GM12864 (cell line): Measurements from ENCODE around the gene SLC6A16.

Experiments
- DNase-seq: peaks from one replicate; pipeline ENCODE4 v3.0.0-alpha.2; 2011; ENCODE audit warnings: low read depth
- H3K4me3 ChIP-seq: 2 replicates; pipeline ENCODE4 v1.5.1; 2011; ENCODE audit warnings: mild to moderate bottlenecking, low read depth, low read length, control low read depth
- CTCF ChIP-seq: IDR thresholded peaks from 2 replicates; pipeline ENCODE4 v1.5.1; 2011; ENCODE audit warnings: low read depth, mild to moderate bottlenecking, moderate library complexity, low read length, control low read depth, inconsistent platforms; ENCODE audit errors: missing control alignments

The SLC6A16 gene

GRCh38 chr19:49363268-49364082 lies 38.5 kb upstream of the SLC6A16 start, which contains the start of gene DKKL1:
TSS of gene DKKL1 (plus strand) at chr19:49363877. CDS start at chr19:49363999, 122 bp downstream.
- peak; percentile 68 for DNase-seq
- H3K4me3 ChIP-seq: 0 out of 2 replicates have a peak within 1 kb of the TSS, but pooled peaks have one; percentile 6
- no peak for TF ChIP-seq CTCF

GRCh38 chr19:49362929-49363267 lies 37.9 kb upstream of the SLC6A16 start:
- no peak overlapping the region for H3K4me3 ChIP-seq

GRCh38 chr19:49362048-49362928 lies 37.3 kb upstream of the SLC6A16 start, which contains the start of gene TEAD2:
TSS of gene TEAD2 (minus strand) at chr19:49362416. CDS start at chr19:49360075, 2,341 bp downstream.
- no peak for DNase-seq
- TF ChIP-seq CTCF: no peak
- H3K4me3 ChIP-seq: no peak within 1 kb of the TSS

More at GRCh38 chr19:49362929-49363267, 37.9 kb upstream of the SLC6A16 start:
- no peak for DNase-seq
- no peak for TF ChIP-seq CTCF

- H3K4me3 ChIP-seq: no peak overlapping the region
- no peak for DNase-seq
- no peak for TF ChIP-seq CTCF
Measured at GRCh38 chr19:49361438-49362047, 36.6 kb upstream of the SLC6A16 start.

- no peak for DNase-seq
- no peak for TF ChIP-seq CTCF
- no peak overlapping the region for H3K4me3 ChIP-seq
Measured at GRCh38 chr19:49359851-49360820, 35.1 kb upstream of the SLC6A16 start.

- H3K4me3 ChIP-seq: no peak overlapping the region
- TF ChIP-seq CTCF: no peak
- DNase-seq: no peak
Measured at GRCh38 chr19:49357186-49357585, 32.2 kb upstream of the SLC6A16 start.
